Measurements from ENCODE around the gene RABGGTB. TPM values are rescaled to one million over a fixed set of nuclear protein-coding genes. Genes with fewer than 3 reads are reported as not detected.

Gene RABGGTB
- total and polyA plus RNA-seq, 9 of the 15 experiments (the other 6 are each of a cell fraction or from before 2014, with no cell fraction given): 148 to 354 (median 206) TPM

- CTCF ChIA-PET (ENCODE audit: low intra/inter-chr PET ratio): no interaction called here
Measured at GRCh38 chr1:75794382-75794781, 8.3 kb downstream of the RABGGTB start.

GRCh38 chr1:75795703-75796193 is 9.7 kb downstream of the RABGGTB start:
- intact Hi-C loops (cut with micrococcal nuclease): no loop called here
- Histone ChIP-seq H3K4me2 (ENCODE audit: insufficient read depth, low read length) (no peak overlapping the region; the same call in 1 of the 2 replicates), H3K4me1 (replicated peaks in 1 of 2; ENCODE audit: control insufficient read depth in 2 of 2, insufficient read depth in 2 of 2, low read length in 2 of 2) (peaks cover 11 to 14% of the 10 kb centered on the region in 2 experiments; a peak in 4 of 5 replicates), H3K36me3 (ENCODE audit: control insufficient read depth, insufficient read depth, low read length) (peaks cover 56% of the 10 kb centered on the region), H3K27ac (ENCODE audit: extremely low read depth, low read depth, low read length) (0 out of 3 replicates have a peak overlapping the region, but pooled peaks have one; percentile 0), H2AFZ (ENCODE audit: low read depth, low read length) (no peak overlapping the region), H3K79me2 (ENCODE audit: control insufficient read depth, insufficient read depth, low read length) (peaks cover 38% of the 10 kb centered on the region), H3K27me3 (ENCODE audit: control insufficient read depth in 2 of 2, insufficient read depth in 2 of 2, low read length in 2 of 2) (no peaks in the 10 kb centered on the region), H4K20me1 (replicated peaks; ENCODE audit: control insufficient read depth, insufficient read depth, low read length) (peaks cover 31% of the 10 kb centered on the region), H3K4me3 (no peak overlapping the region), H3K9ac (ENCODE audit: insufficient read depth in 1 of 2, low read depth in 2 of 2, low read length in 2 of 2) (peak overlapping the region in 1 of 2 experiments; percentile 50; a peak in 1 of 4 replicates), H3K9me1 (ENCODE audit: control insufficient read depth, insufficient read depth, low read length) (no peaks in the 10 kb centered on the region), H3K9me3 (replicated peaks; ENCODE audit: control insufficient read depth, insufficient read depth, low read depth, low read length) (no peaks in the 10 kb centered on the region)
- no TSS peak for BruUV-seq (replicated peaks)
- ATAC-seq (peak; percentile 13), FAIRE-seq (no peak), DNase-seq (ENCODE audit: extremely low read depth in 1 of 4, low spot score in 3 of 4) (peak in 1 of 4 experiments; percentile 30)
- WGBS (ENCODE audit: insufficient coverage, low coverage, missing lambda C conversion rate): 60% methylated on average over 4 of the region's 4 CpGs
- in situ Hi-C loops (cut with MboI): no loop called here
- POLR2A ChIA-PET: interaction anchor here (0.6 to 3.9 kb wide), 7 partner anchors 8 to 721 kb away, joined by 3 to 32 read pairs (median 5); partner anchors contain the start of gene RABGGTB
- CTCF ChIA-PET (ENCODE audit: low intra/inter-chr PET ratio): no interaction called here
- no peak for TF ChIP-seq ESRRA (IDR thresholded peaks at IDR 0.05; ENCODE audit: borderline replicate concordance, low read depth)
- no peak for TF ChIP-seq CC2D1A (IDR thresholded peaks at IDR 0.05)
- no peak for TF ChIP-seq TBL1XR1 (IDR thresholded peaks at IDR 0.05; ENCODE audit: low read length in 2 of 2)
- no peak for TF ChIP-seq REST (IDR thresholded peaks at IDR 0.05; ENCODE audit: borderline replicate concordance)
- peak; percentile 55; the same call in 1 of the 2 replicates for TF ChIP-seq REST (CRISPR knock-in tag; IDR thresholded peaks at IDR 0.05; ENCODE audit: low read depth)

More at GRCh38 chr1:75794382-75794781, 8.3 kb downstream of the RABGGTB start:
- no peaks in the 10 kb centered on the region for H3K9me1 ChIP-seq (ENCODE audit: control insufficient read depth, insufficient read depth, low read length)
- TF ChIP-seq ZNF561 (CRISPR knock-in tag; conservative IDR thresholded peaks at IDR 0.05) (no peak), RBFOX2 (IDR thresholded peaks at IDR 0.05; ENCODE audit: low read depth, low read length) (0 out of 2 replicates have a peak, but pooled peaks have one; percentile 13), CBX3 (IDR thresholded peaks at IDR 0.05; ENCODE audit: borderline replicate concordance in 1 of 2, low read length in 2 of 2) (no peak), ELF4 (CRISPR knock-in tag; IDR thresholded peaks at IDR 0.05) (no peak)
- peaks cover 51% of the 10 kb centered on the region for H3K79me2 ChIP-seq (ENCODE audit: control insufficient read depth, insufficient read depth, low read length)
- in situ Hi-C loops (cut with MboI): no loop called here
- H3K9ac ChIP-seq (ENCODE audit: insufficient read depth in 1 of 2, low read depth in 2 of 2, low read length in 2 of 2): peak overlapping the region in 1 of 2 experiments; percentile 7; a peak in 1 of 4 replicates
- H3K27me3 ChIP-seq (ENCODE audit: control insufficient read depth in 2 of 2, insufficient read depth in 2 of 2, low read length in 2 of 2): no peaks in the 10 kb centered on the region
- no peak overlapping the region for H3K4me2 ChIP-seq (ENCODE audit: insufficient read depth, low read length)
- DNase-seq (ENCODE audit: extremely low read depth in 1 of 4, low spot score in 3 of 4): no peak
- ATAC-seq: no peak
- no peak for FAIRE-seq
- 86% methylated on average over 2 of the region's 2 CpGs for WGBS (ENCODE audit: insufficient coverage, low coverage, missing lambda C conversion rate)
- BruUV-seq (replicated peaks): no TSS peak
- peaks cover 70% of the 10 kb centered on the region for H3K36me3 ChIP-seq (ENCODE audit: control insufficient read depth, insufficient read depth, low read length)
- H2AFZ ChIP-seq (ENCODE audit: low read depth, low read length): no peak overlapping the region
- H3K4me1 ChIP-seq (replicated peaks in 1 of 2; ENCODE audit: control insufficient read depth in 2 of 2, insufficient read depth in 2 of 2, low read length in 2 of 2): peaks cover 11 to 16% of the 10 kb centered on the region in 2 experiments; a peak in 4 of 5 replicates
- no peak overlapping the region for H3K4me3 ChIP-seq
- peaks cover 44% of the 10 kb centered on the region for H4K20me1 ChIP-seq (replicated peaks; ENCODE audit: control insufficient read depth, insufficient read depth, low read length)
- no peak overlapping the region for H3K27ac ChIP-seq (ENCODE audit: extremely low read depth, low read depth, low read length)
- POLR2A ChIA-PET: interaction anchor here (1.1 to 3.9 kb wide), 2 partner anchors 9 to 30 kb away, joined by 5 to 32 read pairs; partner anchors contain the start of gene RABGGTB
- H3K9me3 ChIP-seq (replicated peaks; ENCODE audit: control insufficient read depth, insufficient read depth, low read depth, low read length): no peaks in the 10 kb centered on the region
- intact Hi-C loops (cut with micrococcal nuclease): no loop called here

Data from K562 (cell line).